Osteocyte (in vitro differentiated cells): ENCODE results near the gene SLC35F6. TPM values are rescaled to one million over a fixed set of nuclear protein-coding genes. Genes with fewer than 3 reads are reported as not detected.

Experiments
- DNase-seq: peaks from one replicate; pipeline ENCODE4 v3.0.0; 2021; ENCODE audit warnings: mixed read lengths; ENCODE audit not compliant: unreplicated experiment; ENCODE audit errors: extremely low spot score
- H3K27ac Mint-ChIP-seq: one replicate; pipeline ENCODE4 v1.8.0; 2021; ENCODE audit warnings: mild to moderate bottlenecking, mixed read lengths; ENCODE audit not compliant: unreplicated experiment
- H3K27me3 Mint-ChIP-seq: one replicate; pipeline ENCODE4 v1.8.0; 2021; ENCODE audit warnings: mixed read lengths; ENCODE audit not compliant: unreplicated experiment
- H3K36me3 Mint-ChIP-seq: one replicate; pipeline ENCODE4 v1.8.0; 2021; ENCODE audit warnings: mixed read lengths; ENCODE audit not compliant: unreplicated experiment
- H3K4me1 Mint-ChIP-seq: one replicate; pipeline ENCODE4 v1.8.0; 2021; ENCODE audit warnings: mixed read lengths; ENCODE audit not compliant: unreplicated experiment
- H3K4me3 Mint-ChIP-seq: one replicate; pipeline ENCODE4 v1.8.0; 2021; ENCODE audit warnings: mild to moderate bottlenecking, moderate library complexity, mixed read lengths; ENCODE audit not compliant: unreplicated experiment
- H3K9me3 Mint-ChIP-seq: one replicate; pipeline ENCODE4 v1.8.0; 2021; ENCODE audit warnings: mixed read lengths; ENCODE audit not compliant: unreplicated experiment
- total RNA-seq: library from RNA; stranded (reverse); gene quantifications from 2 replicates; pipeline ENCODE4 v1.2.1, GENCODE V29; 2021
- TF ChIP-seq, protein P1 (sequence below): fragments of 200-600 bp; sonication (generic); IDR thresholded peaks from 2 replicates; pipeline ENCODE4 v1.5.0; 2021; ENCODE audit warnings: antibody characterized with exemption, mild to moderate bottlenecking, moderate library complexity

SLC35F6 gene
- total RNA-seq, 1 donor from 2014 or later, result 40.5 TPM

DNA sequence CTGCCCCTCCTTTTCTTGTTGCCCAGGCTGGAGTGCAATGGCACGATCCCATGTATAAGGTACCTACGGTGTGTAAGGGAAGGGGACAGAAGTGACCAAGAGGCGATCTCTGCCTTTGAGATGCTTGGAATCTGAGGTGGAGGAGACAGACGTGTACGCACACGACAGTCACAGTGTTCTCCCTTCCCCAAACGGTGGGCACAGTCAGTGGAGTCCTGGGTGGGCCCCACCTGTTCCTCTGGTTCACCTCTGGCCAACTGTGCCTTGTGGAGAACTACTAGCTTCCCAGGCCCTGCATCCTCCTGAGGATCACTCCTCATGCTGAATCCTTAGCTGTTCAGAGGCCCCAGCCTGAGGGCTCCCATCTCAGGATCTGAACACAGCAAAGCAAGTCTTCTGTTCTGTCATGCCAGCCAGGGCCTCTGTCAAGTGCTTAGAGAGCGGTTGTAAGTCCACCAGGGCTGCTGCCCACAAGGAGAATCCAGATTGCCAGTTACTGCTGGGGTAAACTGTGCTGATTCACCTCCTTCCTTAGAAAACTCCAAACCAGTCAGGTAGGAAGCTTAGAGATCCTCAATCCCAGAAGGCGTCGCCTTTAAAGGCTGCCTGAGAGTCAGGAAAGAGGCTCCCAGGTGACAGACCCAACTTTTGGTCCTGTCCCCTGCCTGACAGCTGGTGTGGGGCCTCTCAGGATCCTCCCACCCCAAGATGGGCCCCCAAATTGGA is 1.6 kb downstream of the SLC35F6 start:
- H3K36me3 Mint-ChIP-seq, result no peaks in the 10 kb centered on the region
- no peaks in the 10 kb centered on the region for H3K9me3 Mint-ChIP-seq
- TF ChIP-seq, protein P1, sequence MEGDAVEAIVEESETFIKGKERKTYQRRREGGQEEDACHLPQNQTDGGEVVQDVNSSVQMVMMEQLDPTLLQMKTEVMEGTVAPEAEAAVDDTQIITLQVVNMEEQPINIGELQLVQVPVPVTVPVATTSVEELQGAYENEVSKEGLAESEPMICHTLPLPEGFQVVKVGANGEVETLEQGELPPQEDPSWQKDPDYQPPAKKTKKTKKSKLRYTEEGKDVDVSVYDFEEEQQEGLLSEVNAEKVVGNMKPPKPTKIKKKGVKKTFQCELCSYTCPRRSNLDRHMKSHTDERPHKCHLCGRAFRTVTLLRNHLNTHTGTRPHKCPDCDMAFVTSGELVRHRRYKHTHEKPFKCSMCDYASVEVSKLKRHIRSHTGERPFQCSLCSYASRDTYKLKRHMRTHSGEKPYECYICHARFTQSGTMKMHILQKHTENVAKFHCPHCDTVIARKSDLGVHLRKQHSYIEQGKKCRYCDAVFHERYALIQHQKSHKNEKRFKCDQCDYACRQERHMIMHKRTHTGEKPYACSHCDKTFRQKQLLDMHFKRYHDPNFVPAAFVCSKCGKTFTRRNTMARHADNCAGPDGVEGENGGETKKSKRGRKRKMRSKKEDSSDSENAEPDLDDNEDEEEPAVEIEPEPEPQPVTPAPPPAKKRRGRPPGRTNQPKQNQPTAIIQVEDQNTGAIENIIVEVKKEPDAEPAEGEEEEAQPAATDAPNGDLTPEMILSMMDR, result no peak
- peaks cover 43% of the 10 kb centered on the region for H3K4me1 Mint-ChIP-seq
- H3K27me3 Mint-ChIP-seq, result no peaks in the 10 kb centered on the region
- peak overlapping the region; percentile 94 for H3K4me3 Mint-ChIP-seq
- DNase-seq, result no peak
- peak overlapping the region; percentile 93 for H3K27ac Mint-ChIP-seq

DNA sequence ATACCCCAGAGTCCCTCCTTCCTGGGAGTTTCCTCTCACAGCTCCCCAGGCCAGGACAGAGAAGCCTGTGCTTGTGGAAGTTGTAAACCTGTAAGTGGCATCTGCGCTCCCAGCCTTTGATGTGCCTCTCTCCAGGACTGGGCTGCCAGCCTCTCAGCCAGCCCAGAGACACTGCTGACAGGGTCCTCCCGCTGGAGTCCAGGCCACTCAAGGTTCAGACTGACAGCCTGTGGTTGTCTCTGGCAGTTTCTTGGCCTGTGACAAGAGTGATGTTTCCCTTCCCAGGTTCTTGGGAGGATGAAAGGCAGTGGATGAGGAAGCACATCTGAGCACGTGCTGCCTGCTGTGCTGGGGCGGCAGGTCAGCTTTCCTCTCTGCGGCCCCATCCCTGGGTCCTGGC is 3.0 kb downstream of the SLC35F6 start:
- H3K36me3 Mint-ChIP-seq, result peaks cover 2% of the 10 kb centered on the region
- no peak overlapping the region for H3K27ac Mint-ChIP-seq
- TF ChIP-seq, protein P1, result no peak
- no peaks in the 10 kb centered on the region for H3K27me3 Mint-ChIP-seq
- no peaks in the 10 kb centered on the region for H3K9me3 Mint-ChIP-seq
- no peak overlapping the region for H3K4me3 Mint-ChIP-seq
- DNase-seq, result no peak
- peaks cover 57% of the 10 kb centered on the region for H3K4me1 Mint-ChIP-seq

DNA sequence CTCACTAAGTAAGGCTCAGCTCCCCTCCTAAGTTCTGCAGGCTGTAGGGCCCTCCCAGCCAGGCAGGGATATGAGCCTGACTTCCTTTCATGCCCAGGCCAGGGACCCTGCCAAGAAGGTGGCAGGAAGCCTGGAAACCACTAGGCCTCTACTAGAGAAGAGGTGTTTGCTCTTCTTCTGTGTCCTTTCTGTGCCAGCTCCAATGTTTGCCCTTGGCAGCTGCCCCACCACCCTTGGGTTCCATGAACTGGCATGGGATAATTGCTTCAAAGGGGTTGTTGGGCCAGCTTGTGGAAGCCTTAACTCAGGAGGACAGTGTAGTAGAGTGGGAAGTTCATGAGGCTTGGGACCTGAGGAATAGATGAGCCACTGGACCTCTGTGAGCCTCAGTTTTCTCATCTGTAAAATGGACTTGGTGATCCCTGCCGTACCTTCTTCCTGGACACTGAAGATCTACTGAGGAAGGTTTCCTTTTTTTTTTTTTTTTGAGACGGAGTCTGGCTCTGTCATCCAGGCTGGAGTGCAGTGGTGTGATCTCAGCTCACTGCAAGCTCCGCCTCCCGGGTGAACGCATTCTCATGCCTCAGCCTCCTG is 3.9 kb downstream of the SLC35F6 start:
- H3K27me3 Mint-ChIP-seq, result no peaks in the 10 kb centered on the region
- H3K36me3 Mint-ChIP-seq, result peaks cover 2% of the 10 kb centered on the region
- DNase-seq, result no peak
- TF ChIP-seq, protein P1, result no peak
- no peak overlapping the region for H3K4me3 Mint-ChIP-seq
- peaks cover 66% of the 10 kb centered on the region for H3K4me1 Mint-ChIP-seq
- no peak overlapping the region for H3K27ac Mint-ChIP-seq
- no peaks in the 10 kb centered on the region for H3K9me3 Mint-ChIP-seq

DNA sequence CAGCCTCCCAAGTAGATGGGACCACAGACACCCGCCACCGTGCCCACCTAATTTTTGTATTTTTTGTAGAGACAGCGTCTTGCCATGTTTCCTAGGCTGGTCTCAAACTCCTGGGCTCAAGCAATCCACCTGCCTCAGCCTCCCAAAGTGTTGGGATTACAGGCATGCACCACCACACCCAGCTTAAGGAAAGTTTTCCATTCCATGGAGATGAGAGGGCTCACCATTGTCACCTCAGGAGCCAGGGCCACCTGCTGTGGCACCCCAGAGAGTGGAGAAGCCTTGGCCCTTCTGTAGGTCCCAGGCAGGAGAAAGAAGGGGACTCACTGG is 4.6 kb downstream of the SLC35F6 start:
- H3K4me3 Mint-ChIP-seq, result no peak overlapping the region
- no peaks in the 10 kb centered on the region for H3K27me3 Mint-ChIP-seq
- peaks cover 62% of the 10 kb centered on the region for H3K4me1 Mint-ChIP-seq
- H3K9me3 Mint-ChIP-seq, result no peaks in the 10 kb centered on the region
- no peak for DNase-seq
- peak overlapping the region; percentile 41 for H3K27ac Mint-ChIP-seq
- H3K36me3 Mint-ChIP-seq, result peaks cover 2% of the 10 kb centered on the region
- TF ChIP-seq, protein P1, result no peak

DNA sequence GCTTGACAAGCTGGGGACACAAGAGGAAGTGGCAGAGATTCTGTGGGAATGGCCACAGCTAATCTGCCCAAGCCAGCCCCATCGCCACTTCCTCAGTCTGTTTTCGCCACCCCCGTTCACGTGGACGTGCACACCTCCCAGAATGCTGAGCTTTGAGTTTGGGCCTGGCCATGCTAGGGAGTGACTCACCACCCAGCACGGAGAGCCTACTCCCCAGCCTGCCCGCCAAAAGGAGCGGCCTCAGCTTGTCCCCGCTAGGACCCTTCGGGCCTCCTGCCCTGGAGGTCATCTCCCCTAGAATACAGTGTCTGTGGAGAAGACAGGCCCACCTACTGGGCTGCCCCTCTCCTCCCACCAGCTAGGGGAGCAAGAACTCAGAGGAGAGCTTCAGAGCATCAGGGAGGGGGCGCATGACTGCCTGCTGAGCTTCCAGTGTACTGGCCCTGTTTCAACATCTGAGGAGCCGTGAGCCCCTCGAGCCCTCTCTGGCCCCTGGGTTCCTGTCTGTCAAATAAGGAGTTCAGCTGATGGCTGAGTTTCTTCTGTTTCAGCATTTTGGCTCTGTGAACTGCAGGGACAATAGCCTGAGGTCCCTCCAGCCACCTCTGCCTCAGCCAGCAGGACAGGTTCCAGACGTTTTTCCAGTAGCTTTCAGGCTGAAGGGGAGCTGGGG is 5.1 kb downstream of the SLC35F6 start:
- Mint-ChIP-seq H3K27me3 (no peaks in the 10 kb centered on the region), H3K27ac (no peak overlapping the region), H3K36me3 (peaks cover 2% of the 10 kb centered on the region), H3K4me1 (peaks cover 59% of the 10 kb centered on the region), H3K4me3 (no peak overlapping the region), H3K9me3 (no peaks in the 10 kb centered on the region)
- TF ChIP-seq, protein P1, result no peak
- DNase-seq, result no peak
